ENCODE results near the gene UCHL5.

DNA sequence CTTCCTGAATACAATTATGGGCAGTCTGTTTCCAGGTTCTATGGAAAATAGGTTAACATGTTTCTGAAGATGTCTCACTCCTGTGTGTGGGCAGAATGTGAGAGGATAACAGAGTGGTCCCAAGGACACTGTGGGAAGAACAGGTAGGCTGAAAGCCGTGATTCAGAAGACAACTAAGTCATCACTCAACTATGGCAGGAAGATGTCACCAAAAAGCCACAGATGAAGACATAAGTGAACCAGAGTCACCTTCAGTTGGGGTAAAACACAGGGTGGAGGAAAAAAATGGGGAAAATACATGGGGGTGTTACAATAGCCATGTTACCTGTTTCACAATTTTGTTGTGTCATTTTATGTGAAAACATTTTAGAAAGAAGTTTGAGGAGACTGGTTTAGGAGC is 75.1 kb downstream of the UCHL5 start:
- TF ChIP-seq ZNF274 (IDR thresholded peaks at IDR 0.05; ENCODE audit: low read length) (no peak), ZNF274 (tag by site-specific recombination; IDR thresholded peaks at IDR 0.05; ENCODE audit: borderline replicate concordance) (no peak), ZNF223 (tag by site-specific recombination; IDR thresholded peaks at IDR 0.05) (no peak), ZNF501 (tag by site-specific recombination; IDR thresholded peaks at IDR 0.05) (no peak), ZNF335 (tag by site-specific recombination; conservative IDR thresholded peaks at IDR 0.05) (no peak), ZNF423 (tag by site-specific recombination; IDR thresholded peaks at IDR 0.05) (no peak), KLF16 (tag by site-specific recombination; IDR thresholded peaks at IDR 0.05) (no peak), ZBTB17 (tag by site-specific recombination; IDR thresholded peaks at IDR 0.05) (no peak)
- TF ChIP-seq, protein P1, sequence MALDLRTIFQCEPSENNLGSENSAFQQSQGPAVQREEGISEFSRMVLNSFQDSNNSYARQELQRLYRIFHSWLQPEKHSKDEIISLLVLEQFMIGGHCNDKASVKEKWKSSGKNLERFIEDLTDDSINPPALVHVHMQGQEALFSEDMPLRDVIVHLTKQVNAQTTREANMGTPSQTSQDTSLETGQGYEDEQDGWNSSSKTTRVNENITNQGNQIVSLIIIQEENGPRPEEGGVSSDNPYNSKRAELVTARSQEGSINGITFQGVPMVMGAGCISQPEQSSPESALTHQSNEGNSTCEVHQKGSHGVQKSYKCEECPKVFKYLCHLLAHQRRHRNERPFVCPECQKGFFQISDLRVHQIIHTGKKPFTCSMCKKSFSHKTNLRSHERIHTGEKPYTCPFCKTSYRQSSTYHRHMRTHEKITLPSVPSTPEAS (tag by site-specific recombination; IDR thresholded peaks at IDR 0.05) = no peak
- TF ChIP-seq, protein P2, sequence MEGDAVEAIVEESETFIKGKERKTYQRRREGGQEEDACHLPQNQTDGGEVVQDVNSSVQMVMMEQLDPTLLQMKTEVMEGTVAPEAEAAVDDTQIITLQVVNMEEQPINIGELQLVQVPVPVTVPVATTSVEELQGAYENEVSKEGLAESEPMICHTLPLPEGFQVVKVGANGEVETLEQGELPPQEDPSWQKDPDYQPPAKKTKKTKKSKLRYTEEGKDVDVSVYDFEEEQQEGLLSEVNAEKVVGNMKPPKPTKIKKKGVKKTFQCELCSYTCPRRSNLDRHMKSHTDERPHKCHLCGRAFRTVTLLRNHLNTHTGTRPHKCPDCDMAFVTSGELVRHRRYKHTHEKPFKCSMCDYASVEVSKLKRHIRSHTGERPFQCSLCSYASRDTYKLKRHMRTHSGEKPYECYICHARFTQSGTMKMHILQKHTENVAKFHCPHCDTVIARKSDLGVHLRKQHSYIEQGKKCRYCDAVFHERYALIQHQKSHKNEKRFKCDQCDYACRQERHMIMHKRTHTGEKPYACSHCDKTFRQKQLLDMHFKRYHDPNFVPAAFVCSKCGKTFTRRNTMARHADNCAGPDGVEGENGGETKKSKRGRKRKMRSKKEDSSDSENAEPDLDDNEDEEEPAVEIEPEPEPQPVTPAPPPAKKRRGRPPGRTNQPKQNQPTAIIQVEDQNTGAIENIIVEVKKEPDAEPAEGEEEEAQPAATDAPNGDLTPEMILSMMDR (tag by site-specific recombination; IDR thresholded peaks at IDR 0.05) = no peak
